Nephron (organoid): Measurements from ENCODE around the gene ROBO1.
A peak's percentile ranks its signal among the peaks of the same experiment; 100 is the strongest.
"Not testable (repeated sequence)": the region's sequence is repeated elsewhere in the genome, so short reads cannot be mapped to it uniquely, and the experiment has no call there.

Experiments
- H3K27ac Mint-ChIP-seq, 3 experiments: 2 replicates each; pipeline ENCODE4 v1.8.0; 2020; ENCODE audit warnings: mixed read lengths in 3 of 3, mild to moderate bottlenecking in 2 of 3, moderate library complexity in 1 of 3
- H3K27me3 Mint-ChIP-seq: 2 replicates; pipeline ENCODE4 v1.8.0; 2021; ENCODE audit warnings: low read depth, mild to moderate bottlenecking, moderate library complexity, mixed read lengths
- H3K36me3 Mint-ChIP-seq: 2 replicates; pipeline ENCODE4 v1.8.0; 2020; ENCODE audit warnings: low read depth, mixed read lengths
- H3K4me1 Mint-ChIP-seq: 2 replicates; pipeline ENCODE4 v1.8.0; 2020; ENCODE audit warnings: mixed read lengths
- H3K4me3 Mint-ChIP-seq, 3 experiments: 2 replicates each; pipeline ENCODE4 v1.8.0; 2020; ENCODE audit warnings: mild to moderate bottlenecking in 3 of 3, mixed read lengths in 3 of 3, moderate library complexity in 2 of 3
- H3K9me3 Mint-ChIP-seq: 2 replicates; pipeline ENCODE4 v1.8.0; 2020; ENCODE audit warnings: mixed read lengths
- TF ChIP-seq, protein P1 (sequence below), 3 experiments: fragments of 200-600 bp; sonication (generic); IDR thresholded peaks; one replicate each; pipeline ENCODE4 v1.5.0; 2021; ENCODE audit warnings: antibody characterized with exemption in 3 of 3; ENCODE audit not compliant: unreplicated experiment in 3 of 3

ROBO1 gene

DNA sequence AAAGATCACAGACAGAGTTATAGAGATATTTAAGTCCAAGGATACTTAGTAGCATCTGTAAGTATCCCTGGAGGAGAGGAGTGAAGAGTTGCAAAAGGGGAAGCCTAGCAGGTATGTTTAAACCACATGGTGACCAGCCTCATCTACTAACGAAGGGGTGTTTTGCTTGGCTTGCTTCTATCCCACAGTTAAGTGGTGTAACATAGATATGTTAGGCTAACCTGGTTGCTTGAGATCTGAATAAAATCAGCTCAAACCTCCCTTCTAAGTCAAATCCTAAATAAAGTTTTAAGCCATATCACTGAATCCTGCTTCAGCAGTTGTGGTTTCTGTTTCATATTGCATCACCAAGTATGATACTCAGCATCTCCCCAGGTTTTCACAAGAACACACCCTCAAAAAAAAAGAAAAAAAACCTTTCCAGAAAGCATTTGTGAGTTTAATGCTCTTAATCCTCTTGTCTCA lies 880.2 kb downstream of the ROBO1 start:
- Mint-ChIP-seq H3K4me1 (peaks cover 24% of the 10 kb centered on the region), H3K9me3 (peaks cover 4% of the 10 kb centered on the region), H3K4me3 (no peak overlapping the region), H3K27ac (peak overlapping the region in 2 of 3 experiments; percentile 1 to 6), H3K36me3 (peaks cover 19% of the 10 kb centered on the region), H3K27me3 (no peaks in the 10 kb centered on the region)
- TF ChIP-seq, protein P1, sequence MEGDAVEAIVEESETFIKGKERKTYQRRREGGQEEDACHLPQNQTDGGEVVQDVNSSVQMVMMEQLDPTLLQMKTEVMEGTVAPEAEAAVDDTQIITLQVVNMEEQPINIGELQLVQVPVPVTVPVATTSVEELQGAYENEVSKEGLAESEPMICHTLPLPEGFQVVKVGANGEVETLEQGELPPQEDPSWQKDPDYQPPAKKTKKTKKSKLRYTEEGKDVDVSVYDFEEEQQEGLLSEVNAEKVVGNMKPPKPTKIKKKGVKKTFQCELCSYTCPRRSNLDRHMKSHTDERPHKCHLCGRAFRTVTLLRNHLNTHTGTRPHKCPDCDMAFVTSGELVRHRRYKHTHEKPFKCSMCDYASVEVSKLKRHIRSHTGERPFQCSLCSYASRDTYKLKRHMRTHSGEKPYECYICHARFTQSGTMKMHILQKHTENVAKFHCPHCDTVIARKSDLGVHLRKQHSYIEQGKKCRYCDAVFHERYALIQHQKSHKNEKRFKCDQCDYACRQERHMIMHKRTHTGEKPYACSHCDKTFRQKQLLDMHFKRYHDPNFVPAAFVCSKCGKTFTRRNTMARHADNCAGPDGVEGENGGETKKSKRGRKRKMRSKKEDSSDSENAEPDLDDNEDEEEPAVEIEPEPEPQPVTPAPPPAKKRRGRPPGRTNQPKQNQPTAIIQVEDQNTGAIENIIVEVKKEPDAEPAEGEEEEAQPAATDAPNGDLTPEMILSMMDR (IDR thresholded peaks at IDR 0.05; ENCODE audit: unreplicated experiment in 3 of 3), result no peak

DNA sequence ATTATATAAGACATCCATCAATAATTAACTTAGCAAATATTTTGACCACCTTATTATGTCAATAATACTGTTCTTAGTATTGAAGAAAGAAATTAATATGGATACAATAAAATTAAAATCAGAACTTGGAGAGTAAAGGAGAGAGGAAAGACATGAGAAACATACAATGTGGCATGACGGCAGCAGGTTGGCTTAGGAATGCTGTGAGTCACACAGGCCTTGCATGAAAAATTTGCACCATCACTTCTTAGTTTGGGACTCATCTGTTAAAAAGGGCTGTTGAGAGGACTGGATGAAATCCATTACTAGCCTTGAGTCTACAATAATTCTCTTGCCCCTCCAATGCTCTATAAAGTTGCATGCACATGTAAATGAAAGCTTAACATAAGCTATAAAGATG lies 880.8 kb downstream of the ROBO1 start:
- Mint-ChIP-seq H3K27ac (peak overlapping the region in 2 of 3 experiments; percentile 1 to 6), H3K36me3 (peaks cover 17% of the 10 kb centered on the region), H3K4me1 (peaks cover 24% of the 10 kb centered on the region)

DNA sequence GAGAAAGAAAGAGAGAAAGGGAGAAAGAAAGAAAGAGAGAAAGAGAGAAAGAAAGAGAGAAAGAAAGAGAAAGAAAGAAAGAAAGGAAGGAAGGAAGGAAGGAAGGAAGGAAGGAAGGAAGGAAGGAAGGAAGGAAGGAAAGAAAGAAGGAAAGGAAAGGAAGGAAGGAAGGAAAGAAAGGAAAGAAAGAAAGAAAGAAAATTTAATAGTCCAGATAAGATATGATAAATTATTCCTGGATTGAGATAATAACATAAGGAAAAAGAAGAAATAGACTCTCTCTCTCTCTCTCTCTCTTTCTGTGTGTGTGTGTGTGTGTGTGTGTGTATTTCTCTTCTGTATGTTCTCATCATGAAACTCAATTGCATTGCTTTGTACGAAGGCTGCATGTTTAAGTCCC lies 883.2 kb downstream of the ROBO1 start:
- H3K4me3 Mint-ChIP-seq, H3K36me3 Mint-ChIP-seq, H3K27me3 Mint-ChIP-seq, H3K27ac Mint-ChIP-seq, H3K9me3 Mint-ChIP-seq: not testable (repeated sequence)
- H3K4me1 Mint-ChIP-seq, result peaks cover 34% of the 10 kb centered on the region

More for the DNA sequence above, 880.8 kb downstream of the ROBO1 start:
- Mint-ChIP-seq H3K9me3 (peaks cover 4% of the 10 kb centered on the region), H3K4me3 (no peak overlapping the region), H3K27me3 (no peaks in the 10 kb centered on the region)
- TF ChIP-seq, protein P1 (IDR thresholded peaks at IDR 0.05; ENCODE audit: unreplicated experiment in 3 of 3), result no peak

DNA sequence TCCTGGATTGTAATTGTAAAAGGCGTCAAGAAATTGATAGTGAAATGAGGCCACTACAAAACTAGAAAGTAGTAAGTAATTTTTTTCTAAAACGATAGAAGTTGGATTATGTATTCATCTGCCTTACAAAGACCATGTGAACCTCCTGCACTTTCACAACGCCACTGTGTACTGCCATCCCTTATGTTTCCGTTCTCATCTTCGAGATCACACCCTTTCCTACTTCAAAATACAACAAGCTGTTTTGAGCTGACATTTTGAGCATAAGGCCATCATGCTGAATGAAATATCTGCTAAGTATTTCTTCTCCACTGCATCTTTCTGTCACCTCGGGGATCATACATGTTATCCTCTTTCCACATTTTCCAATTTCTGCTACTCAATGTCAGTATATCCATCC lies 885.5 kb downstream of the ROBO1 start:
- H3K9me3 Mint-ChIP-seq, result no peaks in the 10 kb centered on the region
- H3K36me3 Mint-ChIP-seq, result peaks cover 4% of the 10 kb centered on the region
- TF ChIP-seq, protein P1 (IDR thresholded peaks at IDR 0.05; ENCODE audit: unreplicated experiment in 3 of 3), result no peak
- H3K27me3 Mint-ChIP-seq, result no peaks in the 10 kb centered on the region
- peaks cover 27% of the 10 kb centered on the region for H3K4me1 Mint-ChIP-seq
- H3K4me3 Mint-ChIP-seq, result no peak overlapping the region
- H3K27ac Mint-ChIP-seq, result no peak overlapping the region

DNA sequence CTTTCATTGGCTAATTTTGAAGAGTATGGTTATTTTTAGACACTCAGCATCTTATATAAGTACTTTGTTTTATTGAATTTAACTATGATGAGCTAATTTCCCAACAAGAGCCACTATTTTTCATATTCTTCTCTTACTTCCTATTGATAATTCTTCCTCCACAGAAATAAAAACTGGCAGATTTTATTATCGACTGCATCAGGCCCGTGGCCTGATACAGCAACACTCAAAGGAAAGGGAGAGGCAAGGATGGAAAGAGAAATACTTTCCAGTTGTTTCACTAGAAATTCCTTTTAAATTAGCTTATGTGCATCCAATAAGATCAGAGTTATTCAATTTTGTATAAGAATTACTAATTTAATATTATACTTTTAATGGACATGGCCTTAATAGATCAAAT lies 886.3 kb downstream of the ROBO1 start:
- TF ChIP-seq, protein P1 (IDR thresholded peaks at IDR 0.05; ENCODE audit: unreplicated experiment in 3 of 3), result no peak
- Mint-ChIP-seq H3K9me3 (no peaks in the 10 kb centered on the region), H3K4me3 (no peak overlapping the region), H3K36me3 (peaks cover 4% of the 10 kb centered on the region), H3K4me1 (peaks cover 25% of the 10 kb centered on the region), H3K27ac (peak overlapping the region in 1 of 3 experiments; percentile 55), H3K27me3 (no peaks in the 10 kb centered on the region)

DNA sequence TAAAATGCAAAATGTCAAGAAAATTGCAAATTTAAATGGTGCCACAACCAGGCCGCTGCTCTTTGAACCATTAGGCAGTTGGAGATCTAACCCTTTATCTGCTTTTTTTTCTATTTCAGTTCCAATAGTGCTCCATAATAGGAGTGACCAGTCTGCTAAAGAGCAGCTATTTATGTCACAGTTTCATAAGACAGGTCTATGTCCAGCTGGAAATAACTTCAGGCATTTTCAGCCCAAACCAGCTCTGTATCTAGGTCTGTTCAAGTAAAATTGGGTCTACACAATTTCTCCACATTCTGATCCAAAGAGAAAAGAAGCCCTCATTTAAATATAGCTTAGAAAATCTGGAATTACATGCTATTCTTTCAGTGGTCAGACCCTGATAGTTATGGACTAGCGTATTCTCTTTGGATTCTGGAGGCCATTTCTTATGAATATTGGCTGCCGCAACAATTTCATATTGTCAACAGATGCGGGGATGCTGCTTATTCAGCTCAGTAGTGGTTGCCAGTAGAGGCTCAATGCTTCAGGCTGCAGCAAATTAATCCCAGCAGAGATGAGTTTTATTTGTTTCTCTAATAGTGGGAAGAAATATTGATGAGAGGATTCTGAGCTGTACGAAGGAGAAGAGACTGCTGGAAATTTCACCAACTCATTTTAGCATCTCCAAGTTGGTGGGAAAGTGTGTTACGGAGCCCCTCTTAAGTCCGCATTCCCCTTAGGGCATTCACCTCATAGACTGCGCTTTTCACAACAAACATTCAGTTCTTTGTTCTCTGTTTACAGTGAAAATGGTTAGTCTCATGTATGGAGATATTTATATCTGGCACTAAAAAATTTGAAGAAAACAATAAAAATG lies 887.0 kb downstream of the ROBO1 start:
- Mint-ChIP-seq H3K27me3 (no peaks in the 10 kb centered on the region), H3K4me1 (peaks cover 25% of the 10 kb centered on the region), H3K9me3 (no peaks in the 10 kb centered on the region), H3K27ac (peak overlapping the region in 2 of 3 experiments; percentile 55 to 61), H3K36me3 (peaks cover 5% of the 10 kb centered on the region), H3K4me3 (no peak overlapping the region)
- TF ChIP-seq, protein P1 (IDR thresholded peaks at IDR 0.05; ENCODE audit: unreplicated experiment in 3 of 3), result no peak
